Stimulated activated CD4-positive, alpha-beta T cell treated with anti-CD3 and anti-CD28 coated beads, Interleukin-12 subunit alpha, Interleukin-12 subunit beta, amount 100 ng/mL, for 24 hours (primary cell): ENCODE results near the gene SIK2.
"Not testable (repeated sequence)": the region's sequence is repeated elsewhere in the genome, so short reads cannot be mapped to it uniquely, and the experiment has no call there.

Source experiments
- DNase-seq, 2 experiments: peaks; one replicate each; pipeline ENCODE4 v3.0.0-alpha.2; 2020; ENCODE audit warnings: low read depth in 2 of 2

The SIK2 gene

GRCh38 chr11:111658493-111658892, 56.2 kb downstream of the SIK2 start:
- DNase-seq = not testable (repeated sequence)

DNA sequence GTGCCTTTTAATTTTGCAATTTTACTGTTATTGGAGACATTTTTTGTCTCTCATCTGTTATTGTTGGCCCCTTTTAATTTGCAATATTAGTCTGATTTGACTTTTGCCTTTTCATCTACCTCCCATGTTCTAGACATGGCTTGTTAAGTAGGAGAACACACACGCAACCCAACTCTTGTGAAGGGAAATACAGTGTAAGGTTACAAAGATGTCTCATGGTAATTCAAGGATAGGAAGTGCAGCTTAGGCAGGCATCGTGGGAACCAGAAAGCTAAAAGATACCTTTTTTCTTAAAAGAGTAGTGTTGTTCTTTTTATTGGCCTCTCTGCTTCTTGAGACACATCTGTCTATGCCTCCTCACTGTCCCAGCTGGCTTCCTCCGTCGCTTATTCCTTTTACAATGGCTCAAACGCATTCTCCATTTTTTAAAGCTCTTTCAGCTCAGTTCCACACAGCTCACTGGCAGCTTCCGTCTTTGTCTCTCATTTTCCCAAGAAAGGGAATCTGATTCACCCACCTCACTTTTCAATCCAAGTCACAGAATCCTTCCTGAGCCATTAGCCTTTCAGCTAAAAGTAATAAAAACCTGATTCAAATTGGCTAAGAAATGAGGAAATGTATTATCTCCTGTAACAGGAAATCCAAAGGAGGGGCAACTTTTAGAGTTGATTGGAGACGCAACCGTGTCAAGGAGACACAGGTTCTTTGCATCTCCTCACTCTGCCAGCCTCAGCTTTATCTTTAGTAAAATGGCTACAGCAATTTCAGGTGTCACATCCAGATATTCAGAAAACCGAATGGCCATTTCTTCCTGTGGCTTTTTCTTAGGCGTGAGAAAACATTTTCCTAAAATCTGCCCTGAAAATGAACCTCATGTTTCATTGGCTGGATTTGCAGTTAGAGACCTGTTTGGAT, 57.2 kb downstream of the SIK2 start:
- no peak for DNase-seq

- no peak for DNase-seq
Measured at GRCh38 chr11:111660822-111661221, 58.6 kb downstream of the SIK2 start.

DNA sequence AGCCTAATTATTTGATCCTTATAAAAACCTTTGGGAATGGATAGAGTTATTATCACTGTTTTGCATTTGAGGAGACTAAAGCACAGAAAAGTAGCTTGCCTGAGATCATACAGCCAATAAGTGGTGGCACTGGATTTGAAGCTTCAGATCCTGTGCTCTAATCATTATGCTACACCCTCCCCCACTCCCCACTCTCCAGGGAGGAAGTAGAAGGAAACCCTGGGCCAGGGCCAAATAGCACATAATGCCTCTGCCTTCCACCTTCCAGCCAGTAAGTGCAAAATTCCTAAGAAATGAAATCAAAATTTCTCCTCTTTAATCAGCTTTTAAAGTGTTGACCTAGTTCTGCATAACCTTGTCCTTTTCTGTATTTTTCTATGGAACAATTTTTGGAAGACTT, 61.6 kb downstream of the SIK2 start:
- DNase-seq = no peak

- DNase-seq = no peak
Measured at GRCh38 chr11:111665777-111666176, 63.5 kb downstream of the SIK2 start.

DNA sequence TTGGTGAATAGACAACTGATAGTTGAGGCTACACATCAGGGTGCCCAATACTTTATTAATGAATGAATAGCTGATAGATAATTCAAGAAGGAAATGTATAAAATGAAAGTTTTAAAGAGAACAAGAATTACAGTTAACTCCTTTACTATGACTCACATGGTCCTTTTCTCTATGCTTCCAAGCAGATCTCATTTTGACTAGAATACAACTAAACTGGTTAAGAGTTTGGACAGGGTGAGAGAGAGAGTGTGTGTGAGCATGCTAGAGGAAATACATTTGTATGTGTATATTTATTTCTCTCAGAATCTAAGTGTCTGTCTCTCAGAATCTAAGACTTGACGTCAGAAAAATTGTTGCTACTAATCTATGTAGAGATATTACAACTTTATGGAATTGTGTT, 66.7 kb downstream of the SIK2 start:
- no peak for DNase-seq

GRCh38 chr11:111671383-111671782, 69.1 kb downstream of the SIK2 start:
- DNase-seq = no peak

DNA sequence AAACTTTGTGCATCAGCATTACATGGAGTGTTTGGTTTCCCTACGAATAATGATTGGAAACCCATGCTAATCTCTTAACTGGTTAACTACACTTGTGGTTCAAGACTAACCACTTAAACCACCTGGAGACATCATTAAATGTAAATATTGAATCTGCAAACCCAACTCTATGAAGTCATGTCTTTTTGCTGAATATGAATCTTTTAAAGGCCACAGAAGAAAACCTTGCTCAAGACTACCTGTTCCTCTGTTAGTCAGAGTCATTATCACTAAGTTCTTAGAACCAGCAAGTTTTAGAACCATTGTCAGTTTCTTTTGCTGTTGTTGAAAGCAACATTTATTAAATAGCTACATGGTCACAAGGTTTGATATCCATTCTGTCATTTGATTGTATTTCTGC, 70.7 kb downstream of the SIK2 start:
- no peak for DNase-seq

DNA sequence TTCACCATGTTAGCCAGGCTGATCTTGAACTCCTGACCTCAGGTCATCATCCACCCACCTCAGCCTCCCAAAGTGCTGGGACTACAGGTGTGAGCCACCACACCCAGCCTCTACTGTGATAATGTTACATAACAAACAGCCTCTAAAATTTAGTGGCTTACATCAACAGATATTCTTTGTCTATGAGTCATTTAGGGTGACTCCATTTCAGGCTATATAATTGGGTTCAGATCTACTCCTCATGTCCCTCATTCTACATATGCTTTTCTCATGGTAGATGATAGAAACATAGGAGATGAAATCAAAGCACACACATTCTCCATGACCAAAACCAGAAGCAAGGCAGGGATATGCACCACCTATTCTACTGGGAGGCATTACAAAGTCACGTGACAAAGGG, 72.7 kb downstream of the SIK2 start:
- no peak for DNase-seq

DNA sequence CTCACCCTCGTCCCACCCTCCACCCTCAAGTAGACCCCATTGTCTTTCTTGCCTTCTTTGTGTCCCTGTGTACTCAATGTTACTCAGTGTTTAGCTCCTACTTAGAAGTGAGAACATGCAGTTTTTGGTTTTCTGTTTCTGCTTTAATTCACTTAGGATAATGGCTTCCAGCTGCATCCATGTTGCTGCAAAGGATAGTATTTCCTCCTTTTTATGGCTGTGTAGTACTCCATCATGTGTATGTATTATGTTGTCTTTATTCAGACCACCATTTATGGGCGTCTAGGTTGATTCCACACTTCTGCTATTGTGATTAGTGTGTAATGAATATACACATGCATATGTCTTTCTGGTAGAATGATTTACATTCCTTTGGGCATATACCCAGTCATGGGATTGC, 73.6 kb downstream of the SIK2 start:
- DNase-seq = no peak

DNA sequence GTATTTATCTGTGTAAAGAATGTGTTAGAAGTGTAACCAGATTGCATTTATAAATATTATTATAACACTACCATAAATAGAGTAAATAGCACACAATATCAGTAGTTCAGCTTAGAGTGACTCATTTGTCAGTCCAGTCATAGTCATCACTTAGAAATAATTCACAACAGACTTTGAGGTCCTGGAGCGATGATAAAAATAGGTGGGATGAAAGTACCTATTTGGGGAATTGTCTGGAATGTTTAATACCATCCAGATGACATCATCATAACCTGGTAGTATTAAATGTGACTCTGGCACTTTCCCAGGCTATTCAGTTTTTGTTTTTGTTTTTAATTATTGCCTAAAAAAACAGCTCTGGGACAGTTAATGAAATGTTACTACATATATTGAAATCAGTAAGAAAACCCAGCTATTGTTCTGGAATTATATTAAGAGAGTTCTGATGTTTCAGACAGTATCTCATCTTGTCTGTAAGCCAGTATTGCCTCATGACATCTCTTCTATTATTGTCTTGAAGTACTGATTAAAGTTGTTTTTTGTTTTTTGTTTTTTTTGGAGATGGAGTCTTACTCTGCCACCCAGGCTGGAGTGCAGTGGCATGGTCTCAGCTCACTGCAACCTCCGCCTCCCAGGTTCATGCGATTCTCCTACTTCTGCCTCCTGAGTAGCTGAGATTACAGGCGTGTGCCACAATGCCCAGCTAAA, 74.8 kb downstream of the SIK2 start:
- DNase-seq = no peak

GRCh38 chr11:111680486-111681175, 78.4 kb downstream of the SIK2 start:
- no peak for DNase-seq

GRCh38 chr11:111683806-111684205, 81.6 kb downstream of the SIK2 start:
- DNase-seq = no peak

GRCh38 chr11:111684251-111684650, 82.0 kb downstream of the SIK2 start:
- no peak for DNase-seq

DNA sequence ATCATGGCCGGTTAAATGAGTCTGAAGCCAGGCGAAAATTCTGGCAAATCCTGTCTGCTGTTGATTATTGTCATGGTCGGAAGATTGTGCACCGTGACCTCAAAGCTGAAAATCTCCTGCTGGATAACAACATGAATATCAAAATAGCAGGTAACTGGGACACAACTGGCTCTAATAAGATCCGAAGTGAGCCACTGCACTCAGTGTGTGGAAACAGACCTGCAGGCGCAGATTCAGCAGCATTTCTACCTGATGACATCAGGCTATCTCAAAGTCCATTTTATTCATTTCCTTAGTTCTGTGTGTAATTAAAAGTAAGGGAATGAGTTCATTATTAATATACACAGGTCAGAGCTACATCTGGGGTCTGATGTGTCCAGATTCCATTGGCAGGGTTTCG, 85.8 kb downstream of the SIK2 start:
- DNase-seq = no peak

GRCh38 chr11:111691176-111691575, 88.9 kb downstream of the SIK2 start:
- DNase-seq = no peak

GRCh38 chr11:111691741-111692140, 89.5 kb downstream of the SIK2 start:
- DNase-seq = no peak

DNA sequence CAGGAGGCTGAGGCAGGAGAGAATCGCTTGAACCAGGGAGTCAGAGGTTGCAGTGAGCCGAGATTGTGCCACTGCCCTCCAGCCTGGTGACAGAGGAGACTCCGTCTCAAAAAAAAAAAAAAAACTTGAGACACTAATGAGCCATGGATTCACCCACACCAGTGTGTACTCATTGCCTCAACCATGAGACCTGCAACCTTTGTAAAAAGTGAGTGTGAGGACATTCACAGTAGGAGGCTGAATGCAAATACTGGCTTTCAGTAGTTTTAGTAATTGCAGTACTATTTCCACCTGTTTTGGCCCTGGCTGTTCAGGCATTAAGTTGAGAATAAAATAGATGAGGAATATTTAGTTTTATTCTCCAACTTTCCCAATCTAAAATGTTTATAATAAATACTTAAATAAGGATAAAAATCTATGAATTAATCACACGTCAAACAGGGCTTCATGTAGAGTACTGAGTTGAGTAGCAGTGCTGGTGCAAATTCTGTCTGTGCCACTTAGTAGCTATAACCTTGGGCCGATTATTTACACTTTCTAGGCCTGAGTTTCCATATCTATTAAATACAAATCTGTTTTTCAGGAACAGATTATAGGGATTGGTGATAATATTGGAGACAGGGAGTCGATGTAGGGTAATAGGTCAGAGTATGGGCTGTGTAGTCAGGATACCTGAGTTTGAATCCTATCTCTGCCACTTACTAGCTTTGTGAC, 91.1 kb downstream of the SIK2 start:
- no peak for DNase-seq

- DNase-seq = no peak
Measured at GRCh38 chr11:111694851-111695250, 92.6 kb downstream of the SIK2 start.

DNA sequence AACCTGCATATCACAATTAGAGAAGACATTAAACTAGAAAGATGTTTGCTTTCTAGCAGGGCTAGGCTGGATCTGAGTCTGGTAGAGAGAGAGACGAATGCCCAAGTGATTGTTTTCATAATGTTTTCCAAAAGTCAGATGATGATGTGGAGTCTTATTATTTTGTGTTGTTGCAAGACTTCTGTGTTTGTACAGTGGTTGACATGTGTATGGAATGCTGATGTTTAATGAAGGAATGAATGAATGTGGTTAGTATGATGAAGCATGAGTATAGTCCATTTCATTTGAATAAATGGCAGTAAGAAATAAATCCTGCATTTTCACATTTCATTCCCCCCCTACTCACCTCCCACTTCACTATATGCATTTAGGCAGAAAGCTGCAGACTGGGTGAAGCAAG, 94.3 kb downstream of the SIK2 start:
- no peak for DNase-seq

- no peak for DNase-seq
Measured at GRCh38 chr11:111697933-111698371, 95.7 kb downstream of the SIK2 start.
